ENCODE data around the gene EPC1.

EPC1 gene

DNA sequence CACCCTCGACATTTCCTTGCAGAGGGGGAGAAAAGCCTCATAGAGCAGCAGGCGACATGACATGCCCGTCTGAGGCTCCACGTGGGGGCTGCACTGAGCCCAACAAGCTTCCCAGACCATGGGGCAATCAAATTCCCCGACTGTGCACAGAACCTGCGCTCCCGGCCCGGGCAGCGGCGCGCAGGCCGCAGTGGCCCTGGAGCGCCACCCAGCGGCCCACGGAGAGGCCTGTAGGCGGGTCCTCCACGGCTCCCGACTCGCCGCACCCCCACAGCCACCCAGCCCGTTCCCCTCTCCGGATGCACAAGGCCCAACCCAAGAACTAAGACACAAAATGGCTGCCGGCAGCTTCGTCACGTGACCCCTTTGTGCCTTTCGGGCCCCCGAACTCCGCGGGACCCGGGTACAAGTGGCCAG lies 816 bp downstream of the EPC1 start (continued):
- TF ChIP-seq ZNF521 (tag by site-specific recombination; IDR thresholded peaks at IDR 0.05) (no peak), ZNF16 (tag by site-specific recombination; IDR thresholded peaks at IDR 0.05; ENCODE audit: low read depth) (no peak), ZNF629 (tag by site-specific recombination; IDR thresholded peaks at IDR 0.05) (peak; percentile 62; the same call in 1 of the 2 replicates), ZNF202 (tag by site-specific recombination; IDR thresholded peaks at IDR 0.05; ENCODE audit: borderline replicate concordance) (no peak), ZNF677 (tag by site-specific recombination; IDR thresholded peaks at IDR 0.05) (no peak), SP3 (tag by site-specific recombination; IDR thresholded peaks at IDR 0.05) (peak; percentile 33), TCF7L2 (IDR thresholded peaks at IDR 0.05; ENCODE audit: borderline replicate concordance, low read depth, low read length) (no peak), GLIS2 (tag by site-specific recombination; IDR thresholded peaks at IDR 0.05) (peak; percentile 89), ZNF664 (tag by site-specific recombination; IDR thresholded peaks at IDR 0.05) (no peak; the same call in 1 of the 2 replicates), ZNF2 (tag by site-specific recombination; IDR thresholded peaks at IDR 0.05) (peak; percentile 17; the same call in 1 of the 2 replicates), ZNF366 (tag by site-specific recombination; conservative IDR thresholded peaks at IDR 0.05) (no peak)
- TF ChIP-seq, protein P1, sequence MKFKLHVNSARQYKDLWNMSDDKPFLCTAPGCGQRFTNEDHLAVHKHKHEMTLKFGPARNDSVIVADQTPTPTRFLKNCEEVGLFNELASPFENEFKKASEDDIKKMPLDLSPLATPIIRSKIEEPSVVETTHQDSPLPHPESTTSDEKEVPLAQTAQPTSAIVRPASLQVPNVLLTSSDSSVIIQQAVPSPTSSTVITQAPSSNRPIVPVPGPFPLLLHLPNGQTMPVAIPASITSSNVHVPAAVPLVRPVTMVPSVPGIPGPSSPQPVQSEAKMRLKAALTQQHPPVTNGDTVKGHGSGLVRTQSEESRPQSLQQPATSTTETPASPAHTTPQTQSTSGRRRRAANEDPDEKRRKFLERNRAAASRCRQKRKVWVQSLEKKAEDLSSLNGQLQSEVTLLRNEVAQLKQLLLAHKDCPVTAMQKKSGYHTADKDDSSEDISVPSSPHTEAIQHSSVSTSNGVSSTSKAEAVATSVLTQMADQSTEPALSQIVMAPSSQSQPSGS (tag by site-specific recombination; IDR thresholded peaks at IDR 0.05; ENCODE audit: low read depth) = no peak
- TF ChIP-seq, protein P2, sequence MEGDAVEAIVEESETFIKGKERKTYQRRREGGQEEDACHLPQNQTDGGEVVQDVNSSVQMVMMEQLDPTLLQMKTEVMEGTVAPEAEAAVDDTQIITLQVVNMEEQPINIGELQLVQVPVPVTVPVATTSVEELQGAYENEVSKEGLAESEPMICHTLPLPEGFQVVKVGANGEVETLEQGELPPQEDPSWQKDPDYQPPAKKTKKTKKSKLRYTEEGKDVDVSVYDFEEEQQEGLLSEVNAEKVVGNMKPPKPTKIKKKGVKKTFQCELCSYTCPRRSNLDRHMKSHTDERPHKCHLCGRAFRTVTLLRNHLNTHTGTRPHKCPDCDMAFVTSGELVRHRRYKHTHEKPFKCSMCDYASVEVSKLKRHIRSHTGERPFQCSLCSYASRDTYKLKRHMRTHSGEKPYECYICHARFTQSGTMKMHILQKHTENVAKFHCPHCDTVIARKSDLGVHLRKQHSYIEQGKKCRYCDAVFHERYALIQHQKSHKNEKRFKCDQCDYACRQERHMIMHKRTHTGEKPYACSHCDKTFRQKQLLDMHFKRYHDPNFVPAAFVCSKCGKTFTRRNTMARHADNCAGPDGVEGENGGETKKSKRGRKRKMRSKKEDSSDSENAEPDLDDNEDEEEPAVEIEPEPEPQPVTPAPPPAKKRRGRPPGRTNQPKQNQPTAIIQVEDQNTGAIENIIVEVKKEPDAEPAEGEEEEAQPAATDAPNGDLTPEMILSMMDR (tag by site-specific recombination; IDR thresholded peaks at IDR 0.05) = peak; percentile 99
- TF ChIP-seq, protein P3, sequence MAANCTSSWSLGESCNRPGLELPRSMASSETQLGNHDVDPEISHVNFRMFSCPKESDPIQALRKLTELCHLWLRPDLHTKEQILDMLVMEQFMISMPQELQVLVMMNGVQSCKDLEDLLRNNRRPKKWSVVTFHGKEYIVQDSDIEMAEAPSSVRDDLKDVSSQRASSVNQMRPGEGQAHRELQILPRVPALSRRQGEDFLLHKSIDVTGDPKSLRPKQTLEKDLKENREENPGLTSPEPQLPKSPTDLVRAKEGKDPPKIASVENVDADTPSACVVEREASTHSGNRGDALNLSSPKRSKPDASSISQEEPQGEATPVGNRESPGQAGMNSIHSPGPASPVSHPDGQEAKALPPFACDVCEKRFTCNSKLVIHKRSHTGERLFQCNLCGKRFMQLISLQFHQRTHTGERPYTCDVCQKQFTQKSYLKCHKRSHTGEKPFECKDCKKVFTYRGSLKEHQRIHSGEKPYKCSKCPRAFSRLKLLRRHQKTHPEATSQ (tag by site-specific recombination; IDR thresholded peaks at IDR 0.05) = no peak
- TF ChIP-seq, protein P4, sequence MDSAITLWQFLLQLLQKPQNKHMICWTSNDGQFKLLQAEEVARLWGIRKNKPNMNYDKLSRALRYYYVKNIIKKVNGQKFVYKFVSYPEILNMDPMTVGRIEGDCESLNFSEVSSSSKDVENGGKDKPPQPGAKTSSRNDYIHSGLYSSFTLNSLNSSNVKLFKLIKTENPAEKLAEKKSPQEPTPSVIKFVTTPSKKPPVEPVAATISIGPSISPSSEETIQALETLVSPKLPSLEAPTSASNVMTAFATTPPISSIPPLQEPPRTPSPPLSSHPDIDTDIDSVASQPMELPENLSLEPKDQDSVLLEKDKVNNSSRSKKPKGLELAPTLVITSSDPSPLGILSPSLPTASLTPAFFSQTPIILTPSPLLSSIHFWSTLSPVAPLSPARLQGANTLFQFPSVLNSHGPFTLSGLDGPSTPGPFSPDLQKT (IDR thresholded peaks at IDR 0.05; ENCODE audit: borderline replicate concordance, low read depth, low read length) = no peak
- TF ChIP-seq, protein P5, sequence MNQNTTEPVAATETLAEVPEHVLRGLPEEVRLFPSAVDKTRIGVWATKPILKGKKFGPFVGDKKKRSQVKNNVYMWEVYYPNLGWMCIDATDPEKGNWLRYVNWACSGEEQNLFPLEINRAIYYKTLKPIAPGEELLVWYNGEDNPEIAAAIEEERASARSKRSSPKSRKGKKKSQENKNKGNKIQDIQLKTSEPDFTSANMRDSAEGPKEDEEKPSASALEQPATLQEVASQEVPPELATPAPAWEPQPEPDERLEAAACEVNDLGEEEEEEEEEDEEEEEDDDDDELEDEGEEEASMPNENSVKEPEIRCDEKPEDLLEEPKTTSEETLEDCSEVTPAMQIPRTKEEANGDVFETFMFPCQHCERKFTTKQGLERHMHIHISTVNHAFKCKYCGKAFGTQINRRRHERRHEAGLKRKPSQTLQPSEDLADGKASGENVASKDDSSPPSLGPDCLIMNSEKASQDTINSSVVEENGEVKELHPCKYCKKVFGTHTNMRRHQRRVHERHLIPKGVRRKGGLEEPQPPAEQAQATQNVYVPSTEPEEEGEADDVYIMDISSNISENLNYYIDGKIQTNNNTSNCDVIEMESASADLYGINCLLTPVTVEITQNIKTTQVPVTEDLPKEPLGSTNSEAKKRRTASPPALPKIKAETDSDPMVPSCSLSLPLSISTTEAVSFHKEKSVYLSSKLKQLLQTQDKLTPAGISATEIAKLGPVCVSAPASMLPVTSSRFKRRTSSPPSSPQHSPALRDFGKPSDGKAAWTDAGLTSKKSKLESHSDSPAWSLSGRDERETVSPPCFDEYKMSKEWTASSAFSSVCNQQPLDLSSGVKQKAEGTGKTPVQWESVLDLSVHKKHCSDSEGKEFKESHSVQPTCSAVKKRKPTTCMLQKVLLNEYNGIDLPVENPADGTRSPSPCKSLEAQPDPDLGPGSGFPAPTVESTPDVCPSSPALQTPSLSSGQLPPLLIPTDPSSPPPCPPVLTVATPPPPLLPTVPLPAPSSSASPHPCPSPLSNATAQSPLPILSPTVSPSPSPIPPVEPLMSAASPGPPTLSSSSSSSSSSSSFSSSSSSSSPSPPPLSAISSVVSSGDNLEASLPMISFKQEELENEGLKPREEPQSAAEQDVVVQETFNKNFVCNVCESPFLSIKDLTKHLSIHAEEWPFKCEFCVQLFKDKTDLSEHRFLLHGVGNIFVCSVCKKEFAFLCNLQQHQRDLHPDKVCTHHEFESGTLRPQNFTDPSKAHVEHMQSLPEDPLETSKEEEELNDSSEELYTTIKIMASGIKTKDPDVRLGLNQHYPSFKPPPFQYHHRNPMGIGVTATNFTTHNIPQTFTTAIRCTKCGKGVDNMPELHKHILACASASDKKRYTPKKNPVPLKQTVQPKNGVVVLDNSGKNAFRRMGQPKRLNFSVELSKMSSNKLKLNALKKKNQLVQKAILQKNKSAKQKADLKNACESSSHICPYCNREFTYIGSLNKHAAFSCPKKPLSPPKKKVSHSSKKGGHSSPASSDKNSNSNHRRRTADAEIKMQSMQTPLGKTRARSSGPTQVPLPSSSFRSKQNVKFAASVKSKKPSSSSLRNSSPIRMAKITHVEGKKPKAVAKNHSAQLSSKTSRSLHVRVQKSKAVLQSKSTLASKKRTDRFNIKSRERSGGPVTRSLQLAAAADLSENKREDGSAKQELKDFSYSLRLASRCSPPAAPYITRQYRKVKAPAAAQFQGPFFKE (tag by site-specific recombination; IDR thresholded peaks at IDR 0.05; ENCODE audit: borderline replicate concordance) = no peak
- TF ChIP-seq, protein P6, sequence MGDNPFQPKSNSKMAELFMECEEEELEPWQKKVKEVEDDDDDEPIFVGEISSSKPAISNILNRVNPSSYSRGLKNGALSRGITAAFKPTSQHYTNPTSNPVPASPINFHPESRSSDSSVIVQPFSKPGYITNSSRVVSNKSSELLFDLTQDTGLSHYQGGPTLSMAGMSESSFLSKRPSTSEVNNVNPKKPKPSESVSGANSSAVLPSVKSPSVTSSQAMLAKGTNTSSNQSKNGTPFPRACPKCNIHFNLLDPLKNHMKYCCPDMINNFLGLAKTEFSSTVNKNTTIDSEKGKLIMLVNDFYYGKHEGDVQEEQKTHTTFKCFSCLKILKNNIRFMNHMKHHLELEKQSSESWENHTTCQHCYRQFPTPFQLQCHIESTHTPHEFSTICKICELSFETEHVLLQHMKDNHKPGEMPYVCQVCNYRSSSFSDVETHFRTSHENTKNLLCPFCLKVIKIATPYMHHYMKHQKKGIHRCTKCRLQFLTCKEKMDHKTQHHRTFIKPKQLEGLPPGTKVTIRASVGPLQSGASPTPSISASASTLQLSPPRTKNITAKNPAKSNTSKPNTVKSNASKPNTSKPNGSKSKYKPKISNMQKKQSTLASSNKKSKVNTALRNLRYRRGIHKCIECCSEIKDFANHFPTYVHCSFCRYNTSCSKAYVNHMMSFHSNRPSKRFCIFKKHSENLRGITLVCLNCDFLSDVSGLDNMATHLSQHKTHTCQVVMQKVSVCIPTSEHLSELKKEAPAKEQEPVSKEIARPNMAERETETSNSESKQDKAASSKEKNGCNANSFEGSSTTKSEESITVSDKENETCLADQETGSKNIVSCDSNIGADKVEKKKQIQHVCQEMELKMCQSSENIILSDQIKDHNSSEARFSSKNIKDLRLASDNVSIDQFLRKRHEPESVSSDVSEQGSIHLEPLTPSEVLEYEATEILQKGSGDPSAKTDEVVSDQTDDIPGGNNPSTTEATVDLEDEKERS (tag by site-specific recombination; IDR thresholded peaks at IDR 0.05) = no peak
- TF ChIP-seq, protein P7, sequence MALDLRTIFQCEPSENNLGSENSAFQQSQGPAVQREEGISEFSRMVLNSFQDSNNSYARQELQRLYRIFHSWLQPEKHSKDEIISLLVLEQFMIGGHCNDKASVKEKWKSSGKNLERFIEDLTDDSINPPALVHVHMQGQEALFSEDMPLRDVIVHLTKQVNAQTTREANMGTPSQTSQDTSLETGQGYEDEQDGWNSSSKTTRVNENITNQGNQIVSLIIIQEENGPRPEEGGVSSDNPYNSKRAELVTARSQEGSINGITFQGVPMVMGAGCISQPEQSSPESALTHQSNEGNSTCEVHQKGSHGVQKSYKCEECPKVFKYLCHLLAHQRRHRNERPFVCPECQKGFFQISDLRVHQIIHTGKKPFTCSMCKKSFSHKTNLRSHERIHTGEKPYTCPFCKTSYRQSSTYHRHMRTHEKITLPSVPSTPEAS (tag by site-specific recombination; IDR thresholded peaks at IDR 0.05) = no peak
- TF ChIP-seq, protein P8, sequence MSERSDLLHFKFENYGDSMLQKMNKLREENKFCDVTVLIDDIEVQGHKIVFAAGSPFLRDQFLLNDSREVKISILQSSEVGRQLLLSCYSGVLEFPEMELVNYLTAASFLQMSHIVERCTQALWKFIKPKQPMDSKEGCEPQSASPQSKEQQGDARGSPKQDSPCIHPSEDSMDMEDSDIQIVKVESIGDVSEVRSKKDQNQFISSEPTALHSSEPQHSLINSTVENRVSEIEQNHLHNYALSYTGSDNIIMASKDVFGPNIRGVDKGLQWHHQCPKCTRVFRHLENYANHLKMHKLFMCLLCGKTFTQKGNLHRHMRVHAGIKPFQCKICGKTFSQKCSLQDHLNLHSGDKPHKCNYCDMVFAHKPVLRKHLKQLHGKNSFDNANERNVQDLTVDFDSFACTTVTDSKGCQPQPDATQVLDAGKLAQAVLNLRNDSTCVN (tag by site-specific recombination; optimal IDR thresholded peaks at IDR 0.05) = peak; percentile 80
- TF ChIP-seq, protein P9, sequence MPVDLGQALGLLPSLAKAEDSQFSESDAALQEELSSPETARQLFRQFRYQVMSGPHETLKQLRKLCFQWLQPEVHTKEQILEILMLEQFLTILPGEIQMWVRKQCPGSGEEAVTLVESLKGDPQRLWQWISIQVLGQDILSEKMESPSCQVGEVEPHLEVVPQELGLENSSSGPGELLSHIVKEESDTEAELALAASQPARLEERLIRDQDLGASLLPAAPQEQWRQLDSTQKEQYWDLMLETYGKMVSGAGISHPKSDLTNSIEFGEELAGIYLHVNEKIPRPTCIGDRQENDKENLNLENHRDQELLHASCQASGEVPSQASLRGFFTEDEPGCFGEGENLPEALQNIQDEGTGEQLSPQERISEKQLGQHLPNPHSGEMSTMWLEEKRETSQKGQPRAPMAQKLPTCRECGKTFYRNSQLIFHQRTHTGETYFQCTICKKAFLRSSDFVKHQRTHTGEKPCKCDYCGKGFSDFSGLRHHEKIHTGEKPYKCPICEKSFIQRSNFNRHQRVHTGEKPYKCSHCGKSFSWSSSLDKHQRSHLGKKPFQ (tag by site-specific recombination; IDR thresholded peaks at IDR 0.05) = 0 out of 2 replicates have a peak, but pooled peaks have one; percentile 24
